Activated T-helper 1 cell treated with Interleukin-2 at 50 U/mL for 16 hours (primary cell): Measurements from ENCODE around the gene RTBDN.

Experiments used
- DNase-seq: peaks from one replicate; pipeline ENCODE4 v3.0.0-alpha.2; 2020; ENCODE audit warnings: low read depth

RTBDN gene

DNA sequence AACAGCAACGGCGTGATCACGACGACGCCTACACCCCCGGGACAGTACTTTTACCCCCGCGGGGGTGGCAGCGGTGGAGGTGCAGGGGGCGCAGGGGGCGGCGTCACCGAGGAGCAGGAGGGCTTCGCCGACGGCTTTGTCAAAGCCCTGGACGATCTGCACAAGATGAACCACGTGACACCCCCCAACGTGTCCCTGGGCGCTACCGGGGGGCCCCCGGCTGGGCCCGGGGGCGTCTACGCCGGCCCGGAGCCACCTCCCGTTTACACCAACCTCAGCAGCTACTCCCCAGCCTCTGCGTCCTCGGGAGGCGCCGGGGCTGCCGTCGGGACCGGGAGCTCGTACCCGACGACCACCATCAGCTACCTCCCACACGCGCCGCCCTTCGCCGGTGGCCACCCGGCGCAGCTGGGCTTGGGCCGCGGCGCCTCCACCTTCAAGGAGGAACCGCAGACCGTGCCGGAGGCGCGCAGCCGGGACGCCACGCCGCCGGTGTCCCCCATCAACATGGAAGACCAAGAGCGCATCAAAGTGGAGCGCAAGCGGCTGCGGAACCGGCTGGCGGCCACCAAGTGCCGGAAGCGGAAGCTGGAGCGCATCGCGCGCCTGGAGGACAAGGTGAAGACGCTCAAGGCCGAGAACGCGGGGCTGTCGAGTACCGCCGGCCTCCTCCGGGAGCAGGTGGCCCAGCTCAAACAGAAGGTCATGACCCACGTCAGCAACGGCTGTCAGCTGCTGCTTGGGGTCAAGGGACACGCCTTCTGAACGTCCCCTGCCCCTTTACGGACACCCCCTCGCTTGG, 42.1 kb downstream of the RTBDN start:
- peak; percentile 69 for DNase-seq

DNA sequence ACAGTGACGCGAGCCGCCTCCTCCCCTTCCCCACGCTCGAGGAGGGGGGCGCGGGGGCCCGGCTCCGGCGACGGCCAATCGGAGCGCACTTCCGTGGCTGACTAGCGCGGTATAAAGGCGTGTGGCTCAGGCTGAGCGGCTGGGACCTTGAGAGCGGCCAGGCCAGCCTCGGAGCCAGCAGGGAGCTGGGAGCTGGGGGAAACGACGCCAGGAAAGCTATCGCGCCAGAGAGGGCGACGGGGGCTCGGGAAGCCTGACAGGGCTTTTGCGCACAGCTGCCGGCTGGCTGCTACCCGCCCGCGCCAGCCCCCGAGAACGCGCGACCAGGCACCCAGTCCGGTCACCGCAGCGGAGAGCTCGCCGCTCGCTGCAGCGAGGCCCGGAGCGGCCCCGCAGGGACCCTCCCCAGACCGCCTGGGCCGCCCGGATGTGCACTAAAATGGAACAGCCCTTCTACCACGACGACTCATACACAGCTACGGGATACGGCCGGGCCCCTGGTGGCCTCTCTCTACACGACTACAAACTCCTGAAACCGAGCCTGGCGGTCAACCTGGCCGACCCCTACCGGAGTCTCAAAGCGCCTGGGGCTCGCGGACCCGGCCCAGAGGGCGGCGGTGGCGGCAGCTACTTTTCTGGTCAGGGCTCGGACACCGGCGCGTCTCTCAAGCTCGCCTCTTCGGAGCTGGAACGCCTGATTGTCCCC, 42.9 kb downstream of the RTBDN start, which contains the start of gene JUNB:
Gene JUNB (plus strand): TSS at position 142 of the 706 bp plus-strand sequence. CDS start 286 bp downstream, at position 428.
- peak; percentile 96 for DNase-seq

DNA sequence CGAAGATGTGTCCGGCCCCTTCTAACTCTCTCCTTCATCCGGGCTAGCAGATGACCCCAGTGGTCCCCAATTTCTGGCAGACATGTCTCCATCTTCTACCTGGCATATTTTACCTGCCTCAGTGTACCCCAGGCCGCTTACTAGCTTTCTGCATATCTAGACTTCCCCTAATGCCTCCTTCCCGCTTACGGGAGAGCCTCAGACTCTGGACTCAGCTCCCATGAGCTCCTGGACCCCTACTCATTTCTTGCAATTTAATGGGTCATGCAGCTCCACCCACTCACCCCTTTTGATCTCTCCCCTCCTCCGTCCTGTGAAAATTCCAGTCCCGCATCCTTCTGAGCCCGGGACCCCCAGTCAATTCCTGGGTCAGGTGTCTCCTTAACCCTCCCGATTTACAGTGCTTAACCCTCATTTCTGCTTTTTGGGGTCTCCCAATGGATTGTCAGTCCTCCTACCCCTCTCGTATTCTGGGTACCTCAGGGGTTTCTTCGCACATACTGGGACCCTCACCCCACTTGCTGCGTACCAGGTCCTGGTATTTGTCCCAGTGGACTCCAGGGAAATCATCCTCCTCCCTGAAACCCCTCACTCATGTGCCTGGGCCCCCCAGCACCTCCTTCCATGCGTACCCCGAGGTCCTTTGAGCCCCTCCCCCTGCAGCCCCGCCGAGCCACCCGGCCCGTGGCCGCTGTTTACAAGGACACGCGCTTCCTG, 43.6 kb downstream of the RTBDN start:
- DNase-seq = no peak

DNA sequence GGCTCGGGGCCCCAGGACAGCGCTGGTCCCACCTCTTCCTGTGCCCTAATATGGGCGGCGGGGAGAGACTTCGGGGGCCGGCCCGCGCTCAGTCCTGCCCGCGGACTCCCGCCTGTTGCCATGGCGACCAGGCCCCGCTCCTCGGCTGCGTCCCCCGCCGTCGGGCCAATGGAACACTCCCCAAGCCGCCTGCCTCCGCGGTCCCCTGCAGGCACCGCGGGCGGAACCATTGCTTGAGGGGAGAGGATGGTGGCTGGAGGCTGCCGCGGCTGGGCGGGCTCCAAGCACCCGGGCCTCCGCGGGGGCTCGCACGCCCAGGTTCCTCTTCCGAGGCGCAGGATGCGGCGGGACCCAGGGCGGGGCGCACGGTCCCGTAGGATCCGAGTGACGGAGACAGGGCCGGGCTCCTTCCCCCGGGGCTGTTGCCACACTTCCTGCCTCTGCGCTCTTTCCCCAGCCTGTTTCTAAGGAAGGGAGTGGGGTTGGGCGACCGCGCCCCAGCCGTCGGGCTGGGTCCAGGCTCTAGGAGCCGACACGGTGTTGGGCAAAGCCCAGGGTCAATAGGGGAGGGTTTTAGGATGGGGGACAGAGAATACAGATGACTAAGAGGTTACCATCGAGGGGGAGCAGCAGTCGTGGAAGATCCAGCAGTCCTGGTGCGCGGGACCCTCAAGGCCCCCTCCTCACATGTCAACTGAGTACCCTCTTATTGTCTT, 44.3 kb downstream of the RTBDN start:
- peak; percentile 84 for DNase-seq

DNA sequence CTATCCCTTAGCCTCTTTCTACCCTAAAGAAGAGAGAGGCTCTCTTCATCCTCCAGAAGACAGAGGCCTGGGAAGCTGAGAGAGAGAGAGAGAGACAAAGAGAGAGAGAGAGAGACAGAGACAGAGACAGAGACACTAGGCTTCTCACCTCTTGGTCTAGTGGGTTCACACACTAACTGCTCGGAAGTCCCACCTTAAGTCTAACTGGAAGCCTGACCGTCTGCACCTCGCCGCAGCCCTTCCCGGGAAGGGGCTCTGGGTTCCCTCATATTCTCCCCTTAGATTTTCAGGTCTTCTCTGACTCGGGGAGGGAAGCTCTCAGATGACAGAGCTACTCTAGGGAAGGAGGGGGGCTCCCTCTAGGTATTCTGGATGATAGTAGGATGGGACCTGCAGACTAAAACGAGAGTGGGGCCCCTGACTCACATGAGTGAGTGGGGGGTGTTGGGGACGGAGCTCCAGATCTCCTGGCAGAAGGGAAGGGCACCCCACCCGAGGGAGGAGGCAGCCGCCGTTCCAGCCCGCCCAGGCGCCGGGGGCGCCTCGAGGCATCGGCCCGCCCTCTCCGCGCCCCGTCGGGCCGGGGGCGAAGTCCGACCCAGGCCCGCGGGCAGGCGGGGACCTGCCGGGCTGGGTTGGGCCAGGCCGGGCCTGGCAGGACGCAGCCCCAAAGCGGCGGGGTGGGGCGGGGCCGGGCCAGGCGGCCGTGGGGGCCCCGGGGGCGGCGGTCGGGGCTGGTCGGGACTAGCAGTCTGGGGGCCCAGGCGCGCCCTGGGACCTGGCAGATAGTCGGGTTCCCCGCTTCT, 45.1 kb downstream of the RTBDN start:
- no peak for DNase-seq

DNA sequence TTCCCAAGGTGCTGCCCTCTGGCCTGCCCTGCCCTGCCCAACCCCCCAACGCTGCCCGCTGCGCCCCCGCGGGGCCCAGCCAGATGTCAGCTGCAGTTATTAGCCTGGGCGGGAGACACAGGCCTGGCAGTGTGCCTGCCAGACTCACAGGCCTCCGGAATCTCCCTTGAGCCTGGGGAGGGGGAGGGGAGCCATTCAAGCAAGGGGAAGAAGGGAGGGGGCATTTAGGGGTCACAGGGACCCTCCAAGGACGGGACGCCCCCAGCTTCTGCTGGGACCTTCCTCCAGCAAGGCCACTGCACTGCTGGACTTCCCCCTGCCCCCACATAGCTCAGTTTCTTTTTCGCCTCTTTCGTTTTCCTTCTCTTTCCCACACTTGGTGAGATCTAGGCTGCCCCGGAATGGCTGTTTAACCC, 45.7 kb downstream of the RTBDN start:
- DNase-seq = no peak

DNA sequence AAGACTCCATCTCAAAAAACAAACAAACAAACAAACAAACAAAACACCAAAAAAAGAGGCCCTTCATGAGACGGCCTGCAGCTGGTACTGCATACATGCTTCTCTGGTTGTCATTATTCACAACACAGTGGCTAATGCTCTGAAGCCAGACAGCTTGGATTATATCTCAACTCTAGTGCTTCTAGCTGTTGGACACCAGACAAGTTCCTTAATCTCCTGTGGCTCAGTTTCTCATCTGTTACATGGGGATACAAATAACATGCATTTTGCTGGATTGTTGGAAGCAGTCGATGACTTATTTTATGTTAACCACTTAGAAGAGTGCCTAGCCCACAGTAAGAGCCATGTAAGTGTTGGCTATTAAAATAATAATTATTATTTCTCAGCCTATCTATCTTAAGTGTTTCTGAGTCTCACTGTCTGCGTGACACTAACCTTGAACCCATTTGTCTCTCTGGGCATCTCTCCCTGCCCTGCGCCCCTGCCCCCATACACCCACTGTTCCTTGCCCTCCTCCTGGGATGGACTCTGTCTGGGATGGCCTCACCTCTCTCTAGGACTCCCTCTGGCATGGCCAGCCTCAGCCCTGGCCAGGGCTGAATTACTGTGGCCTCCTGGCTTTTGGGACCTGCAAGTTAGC, 46.2 kb downstream of the RTBDN start:
- DNase-seq = no peak

DNA sequence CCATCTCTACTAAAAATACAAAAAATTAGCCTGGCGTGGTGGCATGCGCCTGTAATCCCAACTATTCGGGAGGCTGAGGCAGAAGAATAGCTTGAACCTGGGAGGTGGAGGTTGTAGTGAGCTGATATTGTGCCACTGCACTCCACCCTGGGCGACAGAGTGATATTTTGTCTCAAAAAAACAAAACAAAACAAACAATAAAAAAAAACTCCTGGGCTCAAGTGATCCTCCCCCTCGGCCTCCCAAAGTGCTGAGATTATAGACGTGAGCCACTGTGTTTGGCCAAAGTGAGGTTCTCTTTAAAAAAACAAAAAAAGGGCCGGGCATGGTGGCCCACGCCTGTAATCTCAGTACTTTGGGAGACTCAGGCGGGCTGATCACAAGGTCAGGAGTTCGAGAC, 46.9 kb downstream of the RTBDN start:
- no peak for DNase-seq

DNA sequence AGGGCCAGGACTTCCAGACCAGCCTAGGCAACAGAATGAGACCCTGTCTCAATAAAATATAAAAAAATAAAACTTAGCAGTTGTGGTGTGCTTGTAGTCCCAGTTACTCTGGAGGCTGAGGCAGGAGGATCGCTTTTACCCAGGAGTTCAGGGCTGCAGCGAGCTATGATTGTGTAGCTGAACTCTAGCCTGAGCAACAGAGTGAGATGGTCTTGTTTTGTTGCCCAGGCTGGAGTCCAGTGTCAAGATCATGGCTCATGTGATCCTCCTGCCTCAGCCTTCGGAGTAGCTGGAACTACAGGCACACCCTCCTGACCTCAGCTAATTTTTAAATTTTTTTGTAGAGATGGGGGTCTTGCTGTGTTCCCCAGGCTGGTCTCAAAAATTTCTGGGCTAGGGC, 47.4 kb downstream of the RTBDN start:
- DNase-seq = no peak

DNA sequence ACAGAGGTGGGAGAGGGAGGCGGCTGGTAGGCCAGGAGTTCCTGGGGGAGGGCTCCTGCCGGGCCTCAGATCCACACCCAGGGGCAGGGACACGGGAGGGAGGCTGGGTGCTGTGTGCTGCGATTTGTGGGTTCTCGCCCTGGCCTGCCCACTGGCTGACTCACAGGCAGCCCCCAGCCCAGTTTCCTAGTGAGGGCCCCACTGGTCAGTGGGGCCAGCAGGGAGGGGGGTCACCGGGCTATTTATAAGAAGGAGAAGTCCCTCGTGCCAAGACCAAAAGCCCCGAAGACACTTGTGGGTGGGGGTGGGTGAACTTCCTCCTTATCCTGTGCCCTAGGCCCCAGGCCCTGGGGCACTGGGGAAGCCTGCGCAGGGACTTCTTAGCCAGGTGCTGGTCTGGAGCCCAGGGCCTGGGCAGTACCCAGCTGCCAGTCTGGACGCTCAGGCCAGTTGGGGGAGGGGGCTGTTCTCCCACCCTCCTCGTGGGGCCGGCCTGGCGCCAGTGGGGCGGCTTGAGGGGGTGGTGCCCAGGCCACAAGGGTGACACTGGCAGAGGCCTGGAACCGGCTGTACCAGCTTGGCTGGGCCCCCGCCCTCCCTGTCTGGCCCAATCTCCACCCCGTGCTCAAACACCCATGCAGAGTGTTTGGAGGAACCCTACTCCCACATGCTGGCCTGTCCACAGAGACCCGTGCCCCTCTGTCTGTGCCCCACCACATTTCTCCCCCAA, 48.1 kb downstream of the RTBDN start:
- DNase-seq = no peak

DNA sequence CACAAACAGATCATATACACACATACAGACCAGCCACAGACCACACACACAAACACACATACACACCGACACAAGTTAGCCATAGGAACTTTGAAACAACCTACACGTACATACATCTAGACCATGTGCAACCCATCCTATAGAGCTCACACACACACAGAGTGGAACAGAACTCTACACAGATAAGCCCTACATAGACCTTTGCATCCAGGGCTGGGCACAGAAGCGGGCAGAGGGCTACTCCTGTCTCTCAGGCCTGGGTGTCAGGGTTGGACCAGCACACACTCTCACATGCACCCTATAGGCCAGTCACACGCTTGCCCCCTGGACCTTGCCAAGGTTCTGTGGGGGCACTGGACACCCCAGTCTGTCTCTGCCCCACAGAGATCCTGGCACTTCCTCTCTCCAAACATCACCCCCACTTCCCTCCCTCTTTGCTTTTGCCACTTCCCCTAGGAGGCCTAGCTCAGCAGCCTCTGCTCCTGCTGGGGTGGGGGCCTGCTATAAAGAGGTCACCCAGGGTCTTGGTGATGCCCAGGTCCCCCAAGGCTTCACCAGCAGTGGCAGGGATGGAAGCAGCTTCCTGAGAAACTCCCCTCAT, 48.8 kb downstream of the RTBDN start:
- DNase-seq = no peak

DNA sequence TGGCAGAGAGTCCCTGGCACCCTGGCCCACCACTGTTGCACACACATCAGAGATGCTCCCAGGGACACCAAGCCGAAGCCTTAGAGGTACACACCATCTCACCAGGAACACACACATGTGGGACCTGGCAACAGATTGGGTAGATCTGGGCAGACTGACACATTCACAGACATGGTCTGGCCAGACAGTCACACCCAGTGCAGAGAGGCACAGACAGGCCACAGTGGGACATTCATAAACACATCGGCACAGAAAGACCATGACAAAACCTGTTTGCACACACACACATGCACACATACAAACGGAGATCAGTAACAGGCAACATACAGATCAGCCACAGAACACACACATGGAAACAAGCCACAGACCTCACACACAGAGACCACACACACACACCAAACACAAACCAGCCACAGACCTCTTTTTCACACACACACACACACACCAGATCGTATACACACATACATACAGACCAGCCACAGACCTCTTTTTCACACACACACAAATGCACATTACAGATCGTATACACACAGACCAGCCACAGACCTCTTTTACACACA, 49.4 kb downstream of the RTBDN start:
- no peak for DNase-seq

DNA sequence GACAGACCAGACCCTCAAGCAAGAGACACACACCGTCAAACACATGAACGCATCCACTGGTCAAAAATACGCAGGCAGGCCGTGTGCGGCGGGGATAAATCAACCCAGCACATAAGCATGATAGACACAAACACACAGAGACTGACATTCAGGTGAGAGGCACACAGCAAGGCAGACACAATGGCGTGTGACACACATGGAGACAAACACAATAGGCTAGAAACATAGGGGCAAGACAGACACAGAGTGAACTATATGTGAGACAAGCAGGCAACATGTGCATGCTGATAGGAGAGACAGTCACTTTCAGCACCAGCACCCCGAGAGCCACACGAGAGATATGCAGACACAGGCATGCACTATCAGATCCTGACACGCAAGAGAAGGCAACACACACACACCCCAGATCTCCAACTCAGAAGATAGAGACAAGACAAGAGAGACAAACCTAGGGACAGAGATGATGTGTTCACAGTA, 49.9 kb downstream of the RTBDN start:
- DNase-seq = no peak

DNA sequence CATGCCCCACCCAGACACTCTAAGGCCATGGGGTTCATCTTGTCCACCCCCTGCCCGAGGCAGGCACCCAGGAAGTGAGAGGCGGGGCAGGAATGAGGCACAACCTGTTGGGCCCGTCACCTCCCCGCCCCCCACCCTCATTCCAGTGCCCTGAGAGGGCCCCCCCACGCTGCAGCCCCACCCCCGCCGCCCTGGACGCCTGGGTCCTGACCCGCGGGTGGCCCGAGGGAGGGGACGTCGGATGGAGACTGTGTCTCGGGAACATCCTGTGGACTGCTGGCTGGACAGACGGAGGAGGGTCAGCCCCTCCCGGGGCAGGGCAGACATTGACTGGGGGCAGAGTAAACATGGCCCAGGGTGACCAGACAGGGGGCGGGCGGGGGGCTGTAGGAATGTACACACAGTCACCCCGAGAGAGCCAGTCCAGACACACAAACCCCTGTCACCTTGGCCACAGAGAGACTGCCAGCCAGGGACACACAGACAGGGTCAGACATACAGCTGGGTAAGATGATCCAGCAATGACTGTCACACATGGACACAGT, 50.5 kb downstream of the RTBDN start:
- no peak for DNase-seq

DNA sequence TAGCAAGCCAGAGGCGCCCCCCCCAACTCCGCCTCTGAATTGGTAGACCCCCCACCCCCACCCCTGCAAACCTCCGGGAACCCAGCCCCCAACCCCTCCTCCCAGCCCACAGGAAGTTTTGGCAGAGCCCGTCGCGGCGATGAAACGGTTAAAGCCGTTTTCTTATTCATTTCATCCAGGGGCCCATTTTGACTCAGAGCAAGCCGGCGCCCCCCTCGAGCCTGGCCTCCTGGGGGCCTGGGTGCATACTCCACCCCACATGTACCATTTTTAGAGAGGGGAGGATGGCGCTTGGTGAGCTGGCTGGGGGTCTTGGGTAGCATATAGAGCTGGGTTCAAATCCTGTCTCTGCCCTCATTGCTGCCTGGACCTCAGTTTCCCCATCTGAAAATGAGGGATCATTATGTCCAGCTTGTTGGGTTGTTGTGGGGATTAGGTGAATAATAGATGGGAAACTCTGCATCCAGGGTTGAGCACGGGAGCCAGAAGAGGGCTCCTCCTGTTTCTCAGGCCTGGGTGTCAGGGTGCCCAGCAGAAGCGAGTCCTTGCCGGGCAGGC, 51.0 kb downstream of the RTBDN start:
- DNase-seq = no peak

DNA sequence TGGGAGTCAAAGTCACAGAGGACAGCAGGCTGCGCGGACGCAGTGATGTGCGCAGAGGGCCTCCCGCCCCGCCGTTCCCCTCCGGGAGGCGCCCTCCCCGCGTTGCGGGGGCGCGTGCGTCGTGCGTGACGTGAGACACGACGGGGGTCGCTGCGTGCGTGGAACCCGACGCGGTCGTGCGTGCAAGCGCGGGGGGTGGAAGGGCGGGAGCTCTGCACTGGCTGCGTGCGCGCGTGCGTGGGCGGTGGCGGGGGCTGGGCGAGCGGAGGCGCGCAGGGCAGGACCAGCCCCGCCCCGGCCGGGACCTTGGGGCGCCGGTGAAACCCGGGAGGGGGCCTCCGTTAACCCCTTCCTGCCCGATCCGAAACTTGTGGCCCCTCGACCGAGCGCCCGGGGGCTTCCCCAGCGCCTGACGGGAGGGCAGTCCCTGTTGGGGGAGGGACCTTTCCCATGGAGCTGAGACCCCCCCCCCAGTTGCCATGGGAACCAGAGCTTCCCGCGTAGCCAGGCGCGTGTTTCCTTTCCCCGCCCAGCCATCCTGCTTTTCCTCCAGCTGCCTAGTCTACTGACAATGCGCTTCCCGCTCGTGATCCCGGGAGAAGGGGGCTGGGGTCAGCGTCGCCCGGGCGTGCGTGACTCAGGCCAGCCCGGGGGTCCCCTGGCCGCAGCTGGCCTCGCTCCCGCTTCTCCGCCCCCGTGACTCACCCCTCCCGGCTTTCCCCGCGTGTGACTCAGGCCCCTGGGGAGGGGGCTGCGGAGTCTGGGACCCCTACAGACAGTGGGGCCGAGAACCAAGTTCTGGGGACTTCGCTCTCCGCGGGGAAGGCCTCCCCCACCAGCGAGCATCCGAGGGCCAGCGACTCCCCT, 51.7 kb downstream of the RTBDN start:
- DNase-seq = peak; percentile 93

DNA sequence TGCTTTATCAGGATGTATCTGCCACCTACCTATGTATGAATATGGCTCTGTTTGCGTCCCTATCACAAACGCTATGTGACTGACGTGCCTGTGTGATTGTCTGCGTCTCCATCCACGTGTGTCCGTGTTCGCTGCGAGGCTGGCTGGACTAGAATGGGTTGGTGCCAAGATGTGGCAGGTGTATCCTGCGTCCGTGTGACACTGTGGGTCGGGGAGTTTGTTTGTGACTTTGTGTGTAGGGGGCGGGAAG, 52.3 kb downstream of the RTBDN start:
- no peak for DNase-seq
